Astrocyte (in vitro differentiated cells and primary cell): Measurements from ENCODE around the gene SEC22A. TPM values are rescaled to one million over a fixed set of nuclear protein-coding genes. Genes with fewer than 3 reads are reported as not detected.

Source experiments
- DNase-seq: peaks from one replicate; pipeline ENCODE4 v3.0.0-alpha.2; 2010; ENCODE audit warnings: low read depth
- FAIRE-seq: peaks from 2 replicates; lab custom pipeline; 2011; peaks lifted over from hg19 to GRCh38; lab: Jason Lieb, UNC
- H2AFZ ChIP-seq: 2 replicates; pipeline ENCODE4 v1.6.0; 2012; ENCODE audit warnings: low read depth, low read length, inconsistent platforms
- H3K27ac ChIP-seq: 2 replicates; pipeline ENCODE4 v1.5.1; 2011; ENCODE audit warnings: low read depth, low read length, inconsistent platforms
- H3K27me3 ChIP-seq: 2 replicates; pipeline ENCODE4 v1.6.0; 2011; ENCODE audit warnings: low read length, inconsistent platforms; ENCODE audit not compliant: insufficient read depth
- H3K36me3 ChIP-seq: 2 replicates; pipeline ENCODE4 v1.5.1; 2011; ENCODE audit warnings: low read length, inconsistent platforms; ENCODE audit not compliant: insufficient read depth
- H3K4me1 ChIP-seq: 2 replicates; pipeline ENCODE4 v1.5.1; 2011; ENCODE audit warnings: low read length, inconsistent platforms; ENCODE audit not compliant: insufficient read depth
- H3K4me2 ChIP-seq: 2 replicates; pipeline ENCODE4 v1.6.0; 2012; ENCODE audit warnings: low read length, inconsistent platforms
- H3K4me3 ChIP-seq: 2 replicates; pipeline ENCODE4 v1.5.1; 2011; ENCODE audit warnings: low read depth, mild to moderate bottlenecking, low read length, inconsistent platforms; ENCODE audit not compliant: insufficient read depth
- H3K79me2 ChIP-seq: 2 replicates; pipeline ENCODE4 v1.6.0; 2012; ENCODE audit warnings: mild to moderate bottlenecking, low read length, inconsistent platforms; ENCODE audit not compliant: insufficient read depth
- H3K9ac ChIP-seq: 2 replicates; pipeline ENCODE4 v1.6.0; 2012; ENCODE audit warnings: mild to moderate bottlenecking, low read length, inconsistent platforms
- H3K9me3 ChIP-seq: 2 replicates; pipeline ENCODE4 v1.5.1; 2012; ENCODE audit warnings: low read depth, mild to moderate bottlenecking, low read length, inconsistent platforms; ENCODE audit not compliant: insufficient read depth
- H4K20me1 ChIP-seq: 2 replicates; pipeline ENCODE4 v1.6.0; 2012; ENCODE audit warnings: low read length, inconsistent platforms; ENCODE audit not compliant: insufficient read depth
- H3K27ac Mint-ChIP-seq: one replicate; pipeline ENCODE4 v1.8.0; 2021; ENCODE audit warnings: mild to moderate bottlenecking, mixed read lengths; ENCODE audit not compliant: unreplicated experiment
- H3K27me3 Mint-ChIP-seq: one replicate; pipeline ENCODE4 v1.8.0; 2021; ENCODE audit warnings: low read depth, mixed read lengths; ENCODE audit not compliant: unreplicated experiment
- H3K36me3 Mint-ChIP-seq: one replicate; pipeline ENCODE4 v1.8.0; 2021; ENCODE audit warnings: low read depth, mixed read lengths; ENCODE audit not compliant: unreplicated experiment
- H3K4me1 Mint-ChIP-seq: one replicate; pipeline ENCODE4 v1.8.0; 2021; ENCODE audit warnings: low read depth, mixed read lengths; ENCODE audit not compliant: unreplicated experiment
- H3K4me3 Mint-ChIP-seq: one replicate; pipeline ENCODE4 v1.8.0; 2021; ENCODE audit warnings: mild to moderate bottlenecking, moderate library complexity, mixed read lengths; ENCODE audit not compliant: unreplicated experiment
- H3K9me3 Mint-ChIP-seq: one replicate; pipeline ENCODE4 v1.8.0; 2021; ENCODE audit warnings: mild to moderate bottlenecking, mixed read lengths; ENCODE audit not compliant: unreplicated experiment
- CTCF ChIP-seq: IDR thresholded peaks from 2 replicates; pipeline ENCODE4 v1.5.1; 2011; ENCODE audit warnings: low read depth, mild to moderate bottlenecking, inconsistent platforms, low read length, moderate library complexity; ENCODE audit not compliant: insufficient read depth
- EZH2 ChIP-seq: IDR thresholded peaks from 2 replicates; pipeline ENCODE4 v1.6.1; 2012; ENCODE audit warnings: mild to moderate bottlenecking, low read length, inconsistent platforms; ENCODE audit not compliant: insufficient read depth
- total RNA-seq: library from RNA; stranded (reverse); gene quantifications from 2 replicates; pipeline ENCODE4 v1.2.1, GENCODE V29; 2021

SEC22A gene
- total RNA-seq, 1 donor from 2014 or later = 10.9 TPM

DNA sequence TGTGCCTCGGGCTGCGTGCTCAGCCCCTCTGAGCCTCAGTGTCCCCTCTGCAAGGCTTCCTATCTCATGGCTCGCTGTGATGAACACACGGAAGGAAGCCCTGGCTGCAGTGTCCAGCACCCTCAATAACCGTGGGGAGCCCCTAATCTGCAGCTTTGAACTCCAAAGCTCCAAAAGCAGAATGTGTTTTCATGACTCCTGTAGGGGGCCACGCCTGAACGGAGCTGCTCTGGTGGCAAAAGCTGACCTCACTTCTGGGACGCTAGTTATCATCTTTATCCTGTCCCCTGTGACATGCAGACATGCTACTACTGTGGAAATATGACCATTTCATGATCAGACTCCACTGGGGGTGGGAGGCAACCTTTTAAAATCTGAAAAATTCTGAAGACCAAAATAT, 98.8 kb downstream of the SEC22A start:
- peaks cover 3% of the 10 kb centered on the region for H3K36me3 Mint-ChIP-seq
- H3K27me3 ChIP-seq = no peaks in the 10 kb centered on the region
- no peak overlapping the region for H3K27ac ChIP-seq
- H3K27me3 Mint-ChIP-seq = peaks cover 27% of the 10 kb centered on the region
- H2AFZ ChIP-seq = no peak overlapping the region
- H3K4me1 Mint-ChIP-seq = peaks cover 2% of the 10 kb centered on the region
- H3K4me2 ChIP-seq = no peak overlapping the region
- FAIRE-seq (no peak), DNase-seq (no peak)
- H4K20me1 ChIP-seq = no peaks in the 10 kb centered on the region
- peaks cover 5% of the 10 kb centered on the region for H3K9me3 Mint-ChIP-seq
- H3K4me3 ChIP-seq = no peak overlapping the region
- no peaks in the 10 kb centered on the region for H3K36me3 ChIP-seq
- H3K4me3 Mint-ChIP-seq = no peak overlapping the region
- no peaks in the 10 kb centered on the region for H3K4me1 ChIP-seq
- TF ChIP-seq CTCF (no peak), EZH2 (no peak)
- no peak overlapping the region for H3K27ac Mint-ChIP-seq
- no peaks in the 10 kb centered on the region for H3K9me3 ChIP-seq
- H3K9ac ChIP-seq = no peak overlapping the region
- H3K79me2 ChIP-seq = no peaks in the 10 kb centered on the region

DNA sequence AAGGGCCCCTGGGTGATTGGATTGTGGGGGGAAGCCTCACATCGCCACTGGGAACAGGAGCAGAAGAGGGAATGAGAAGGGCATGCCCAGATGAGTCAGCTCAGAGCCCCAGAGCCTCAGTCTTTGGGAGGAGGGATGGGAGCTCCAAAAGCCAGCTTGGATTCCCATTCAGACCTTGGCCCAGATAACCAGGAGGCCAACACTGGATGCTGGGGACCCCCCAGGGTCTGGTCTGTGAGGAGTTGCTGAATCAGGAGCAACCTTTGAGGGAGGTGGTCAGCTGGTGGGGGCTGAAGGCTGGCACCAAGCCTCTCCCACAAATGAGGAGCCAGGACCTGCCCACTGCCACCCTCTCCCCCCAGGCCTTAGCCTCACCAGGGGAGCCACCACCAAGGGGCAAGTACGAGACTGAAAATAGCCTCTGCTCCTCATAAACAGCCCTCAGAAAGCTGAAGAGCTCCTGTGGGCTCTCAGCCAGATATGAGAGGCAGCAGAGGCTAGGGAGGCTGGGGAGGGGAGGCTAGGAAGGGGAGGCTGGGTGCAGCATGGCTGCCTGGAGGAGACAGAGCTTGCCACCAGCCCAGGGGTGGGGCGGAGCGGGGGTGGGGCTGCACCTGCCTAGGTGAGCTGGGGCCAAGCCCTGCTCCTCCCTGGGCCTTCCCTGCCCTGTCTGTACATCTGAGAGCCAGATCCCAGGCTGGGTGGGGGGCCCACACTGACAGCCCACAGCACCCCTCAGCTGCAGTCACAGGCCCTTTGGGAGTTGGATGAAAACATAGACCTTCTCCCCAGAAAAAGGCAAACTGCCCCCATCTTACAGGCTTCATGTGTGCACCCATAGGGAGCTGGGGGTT, 99.8 kb downstream of the SEC22A start:
- Mint-ChIP-seq H3K27me3 (peaks cover 21% of the 10 kb centered on the region), H3K4me3 (no peak overlapping the region), H3K36me3 (peaks cover 3% of the 10 kb centered on the region), H3K27ac (no peak overlapping the region), H3K9me3 (peaks cover 6% of the 10 kb centered on the region), H3K4me1 (peaks cover 2% of the 10 kb centered on the region)
- no peak for FAIRE-seq
- no peaks in the 10 kb centered on the region for H3K36me3 ChIP-seq
- no peaks in the 10 kb centered on the region for H3K9me3 ChIP-seq
- no peaks in the 10 kb centered on the region for H3K79me2 ChIP-seq
- H4K20me1 ChIP-seq = no peaks in the 10 kb centered on the region
- DNase-seq = no peak
- no peak overlapping the region for H3K4me3 ChIP-seq
- no peak overlapping the region for H2AFZ ChIP-seq
- no peak overlapping the region for H3K27ac ChIP-seq
- no peak overlapping the region for H3K4me2 ChIP-seq
- no peaks in the 10 kb centered on the region for H3K27me3 ChIP-seq
- TF ChIP-seq EZH2 (no peak), CTCF (no peak)
- no peak overlapping the region for H3K9ac ChIP-seq
- no peaks in the 10 kb centered on the region for H3K4me1 ChIP-seq

- H3K9me3 ChIP-seq = no peaks in the 10 kb centered on the region
- Mint-ChIP-seq H3K27me3 (peaks cover 23% of the 10 kb centered on the region), H3K4me3 (no peak overlapping the region), H3K27ac (no peak overlapping the region), H3K9me3 (peaks cover 6% of the 10 kb centered on the region), H3K4me1 (peaks cover 2% of the 10 kb centered on the region), H3K36me3 (peaks cover 3% of the 10 kb centered on the region)
- H3K79me2 ChIP-seq = no peaks in the 10 kb centered on the region
- no peak for TF ChIP-seq CTCF
- no peak for TF ChIP-seq EZH2
- DNase-seq (no peak), FAIRE-seq (no peak)
- no peaks in the 10 kb centered on the region for H4K20me1 ChIP-seq
- no peak overlapping the region for H3K4me2 ChIP-seq
- H3K27me3 ChIP-seq = no peaks in the 10 kb centered on the region
- H3K9ac ChIP-seq = no peak overlapping the region
- H3K4me1 ChIP-seq = no peaks in the 10 kb centered on the region
- H3K27ac ChIP-seq = no peak overlapping the region
- H2AFZ ChIP-seq = no peak overlapping the region
- H3K36me3 ChIP-seq = no peaks in the 10 kb centered on the region
- H3K4me3 ChIP-seq = no peak overlapping the region
Measured at GRCh38 chr3:123302961-123303360, 101.2 kb downstream of the SEC22A start.
